Activated gamma-delta T cell treated with Interleukin-2 at 50 U/mL for 16 hours (primary cell): ENCODE results near the gene RELL1.
A peak's percentile ranks its signal among the peaks of the same experiment; 100 is the strongest.
"Not testable (repeated sequence)": the region's sequence is repeated elsewhere in the genome, so short reads cannot be mapped to it uniquely, and the experiment has no call there.

Experiments used
- DNase-seq: peaks from one replicate; pipeline ENCODE4 v3.0.0-alpha.2; 2020

Gene RELL1

DNA sequence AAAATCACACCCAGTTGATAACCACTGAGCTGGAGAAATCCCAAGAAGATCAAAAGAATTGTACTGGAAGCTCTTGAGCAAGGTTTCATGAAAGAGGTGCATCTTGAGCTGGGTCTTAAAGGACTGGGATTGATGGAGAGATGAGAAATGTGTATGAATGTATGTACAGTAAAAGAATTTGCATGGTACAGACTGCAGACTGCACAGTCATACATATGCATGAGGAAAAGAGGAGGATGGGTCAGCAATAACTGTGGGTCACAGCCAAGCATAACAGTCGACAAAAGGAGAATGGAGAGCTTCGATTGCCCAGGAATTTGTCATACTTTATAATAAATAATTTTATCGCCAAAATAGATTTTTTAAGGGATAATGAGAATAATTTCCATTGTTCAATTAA lies 4.8 kb upstream of the RELL1 start:
- DNase-seq = no peak

DNA sequence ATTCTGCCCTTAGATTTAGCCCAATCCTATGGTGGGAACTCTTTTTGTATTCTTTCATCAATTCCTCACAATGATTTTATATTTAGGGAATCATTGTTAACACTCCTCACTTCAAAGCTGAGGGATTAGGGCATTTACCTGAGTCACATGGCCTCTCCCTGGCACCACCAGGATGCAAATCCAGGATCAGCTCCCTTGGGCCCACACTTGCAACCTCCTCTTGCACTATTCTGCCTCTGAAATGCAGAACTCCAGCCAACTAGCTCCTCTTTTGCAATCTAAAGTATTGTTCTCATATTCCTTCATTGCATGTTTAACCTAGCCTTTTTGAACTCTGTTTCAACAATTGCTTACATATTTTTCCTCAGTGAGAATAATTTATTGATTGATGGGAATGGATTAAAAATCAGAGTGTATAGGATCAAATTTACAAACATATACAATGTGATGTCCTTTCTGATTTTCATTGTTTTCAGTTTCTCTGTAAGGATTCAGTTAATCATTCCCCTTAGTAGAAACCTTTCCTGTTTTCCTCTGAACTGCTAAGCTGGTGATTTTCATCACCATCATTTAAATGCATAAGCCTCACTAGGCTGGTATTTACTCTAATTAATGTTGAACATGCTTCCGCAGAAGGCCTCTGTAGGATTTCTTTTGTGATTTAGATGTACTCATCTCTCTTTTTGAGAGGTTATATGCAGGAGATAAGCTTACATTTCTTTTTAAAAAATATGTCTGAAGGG lies 3.3 kb upstream of the RELL1 start:
- no peak for DNase-seq

DNA sequence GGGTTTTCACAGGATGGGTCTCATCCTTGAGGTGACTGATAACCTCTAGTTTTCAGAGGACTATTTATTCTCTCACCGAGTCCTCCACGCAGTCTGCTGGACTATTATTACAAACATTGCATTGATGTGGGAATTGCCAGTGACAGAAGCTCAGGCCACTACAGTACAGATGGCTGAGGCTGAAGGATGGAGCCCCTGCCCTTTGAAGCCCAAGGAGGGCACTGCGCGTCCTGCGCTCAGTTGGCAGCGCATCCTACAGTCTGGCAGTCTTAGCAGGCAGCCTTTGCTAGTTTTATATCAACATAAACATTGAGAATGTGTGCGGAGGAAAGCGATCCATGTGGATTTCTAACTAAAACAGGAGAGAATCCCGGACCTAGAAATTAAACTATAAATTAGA lies 1.5 kb upstream of the RELL1 start:
- DNase-seq = no peak

DNA sequence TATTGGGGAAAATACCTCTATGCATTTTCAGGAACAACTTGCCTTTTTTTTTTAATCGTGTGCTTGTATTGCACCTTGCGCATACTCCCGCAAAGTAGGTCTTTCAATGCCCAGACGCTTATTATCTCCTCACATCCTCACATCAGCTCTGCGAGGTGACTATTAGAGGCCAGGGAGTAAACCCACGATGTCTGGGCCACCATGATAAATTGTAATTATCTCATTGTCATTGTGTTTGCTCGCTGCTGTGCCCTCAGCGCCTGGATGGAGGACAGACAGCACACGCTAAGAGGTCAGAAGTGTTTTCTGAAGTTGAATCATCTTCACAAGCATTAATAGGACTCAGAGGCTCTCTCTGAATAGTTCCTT lies 1.0 kb upstream of the RELL1 start:
- DNase-seq = no peak

DNA sequence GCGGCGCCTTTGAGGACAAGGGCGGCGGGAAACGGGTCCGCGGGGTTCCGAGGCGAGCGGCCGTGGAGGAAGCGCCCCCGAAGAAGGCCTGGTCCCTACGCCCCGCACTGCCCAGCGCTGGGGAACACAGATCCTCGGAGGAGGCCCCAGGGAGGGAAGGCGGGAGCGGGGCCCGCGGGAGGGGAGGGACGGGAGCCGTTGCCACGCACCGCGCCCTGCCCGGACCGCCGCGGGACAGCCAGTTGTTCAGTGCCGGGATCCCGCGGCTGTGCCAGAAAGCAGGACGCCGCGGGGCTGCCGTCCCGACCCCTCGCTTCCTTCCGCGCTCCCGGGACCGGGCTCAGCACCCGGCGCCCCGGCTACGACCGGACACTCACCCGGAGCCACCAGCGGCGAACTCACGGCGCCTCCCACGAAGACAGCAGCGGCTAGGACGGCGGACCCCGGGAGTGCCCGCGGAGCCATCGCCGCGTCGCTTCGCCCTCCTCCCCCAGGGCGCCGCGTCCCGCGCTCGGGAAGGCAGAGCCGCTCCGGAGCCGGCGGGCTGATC lies 278 bp downstream of the RELL1 start:
- peak; percentile 43 for DNase-seq

DNA sequence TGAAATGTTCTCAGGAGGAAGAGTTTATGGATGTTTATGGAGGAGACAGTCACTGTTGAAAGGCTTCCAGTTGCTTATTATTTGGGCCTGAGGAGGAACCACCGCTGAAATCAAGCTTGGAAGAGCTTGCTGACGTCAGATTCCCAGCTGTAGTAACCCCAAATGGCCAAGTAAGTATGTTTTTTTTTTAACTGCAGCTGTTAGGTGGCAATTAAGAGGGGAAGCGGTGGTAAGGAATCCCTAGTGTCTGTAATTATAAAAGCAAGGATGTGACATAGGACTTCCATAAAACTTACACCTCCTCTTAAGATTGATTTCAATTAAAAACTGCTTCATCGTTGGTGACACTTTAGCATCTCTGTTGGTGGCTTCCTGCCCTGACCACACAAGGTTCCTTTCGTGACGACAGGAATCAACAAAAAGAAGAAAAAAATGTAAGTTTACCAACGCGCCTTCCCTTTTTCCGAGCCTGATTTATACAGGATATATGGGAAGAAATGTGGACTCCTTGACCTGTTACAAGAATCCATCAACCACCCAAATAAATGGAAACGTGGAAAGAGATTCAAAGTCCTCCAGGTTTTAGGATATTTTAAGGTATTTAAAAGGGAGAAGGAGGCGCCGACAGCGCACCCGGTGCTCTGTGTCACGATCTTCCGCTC lies 884 bp downstream of the RELL1 start:
- DNase-seq = peak; percentile 43

DNA sequence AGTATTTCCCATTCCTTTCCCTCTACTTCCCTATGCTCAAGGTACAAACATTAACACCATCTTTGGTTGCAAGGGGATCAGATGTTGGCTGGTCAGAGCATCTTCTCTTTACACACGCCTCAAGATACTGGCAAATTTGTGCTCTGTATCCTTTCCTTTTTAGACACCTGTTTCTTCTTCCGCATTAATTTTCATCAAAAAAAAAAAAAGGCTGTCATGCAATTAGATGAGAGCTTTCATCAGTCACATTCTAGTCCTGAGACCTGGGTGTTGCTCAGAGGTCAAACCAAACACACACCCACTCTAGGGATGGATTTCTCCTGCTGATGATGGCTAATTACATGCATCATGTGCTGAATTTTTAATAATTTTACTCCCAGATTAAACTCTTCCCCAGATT lies 2.0 kb downstream of the RELL1 start:
- DNase-seq = no peak

DNA sequence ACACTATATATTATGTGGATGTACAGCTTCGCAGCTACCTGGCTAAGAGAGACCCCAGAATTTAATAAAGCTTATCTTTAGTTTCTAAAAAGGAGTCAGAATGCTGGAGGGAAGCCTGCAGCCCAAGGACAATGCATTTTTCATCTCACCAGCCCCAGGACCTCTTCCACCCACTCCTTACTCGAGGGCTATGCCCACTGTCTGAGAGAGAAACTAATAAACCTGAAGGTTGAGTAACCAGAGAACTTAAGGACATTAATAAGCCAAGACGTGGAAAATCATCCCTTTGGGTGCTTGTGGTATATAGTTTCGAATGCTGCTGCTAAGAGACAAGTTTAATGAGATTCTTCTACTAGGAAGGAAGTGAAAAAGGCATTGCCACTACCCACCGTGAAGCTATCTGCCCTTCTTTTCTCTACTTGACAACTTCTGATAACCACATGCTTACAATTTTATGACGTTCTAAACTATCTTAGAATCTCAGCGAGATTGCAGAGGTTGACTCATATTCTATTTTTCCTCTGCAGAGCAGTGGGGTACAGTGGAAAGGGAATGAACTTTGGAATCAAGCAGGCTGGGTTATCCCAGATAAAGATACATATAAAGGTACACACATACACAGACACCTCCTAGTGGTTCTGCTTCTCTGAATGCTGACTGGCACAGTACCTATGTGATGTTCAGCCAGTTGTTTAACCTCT lies 3.3 kb downstream of the RELL1 start:
- no peak for DNase-seq

DNA sequence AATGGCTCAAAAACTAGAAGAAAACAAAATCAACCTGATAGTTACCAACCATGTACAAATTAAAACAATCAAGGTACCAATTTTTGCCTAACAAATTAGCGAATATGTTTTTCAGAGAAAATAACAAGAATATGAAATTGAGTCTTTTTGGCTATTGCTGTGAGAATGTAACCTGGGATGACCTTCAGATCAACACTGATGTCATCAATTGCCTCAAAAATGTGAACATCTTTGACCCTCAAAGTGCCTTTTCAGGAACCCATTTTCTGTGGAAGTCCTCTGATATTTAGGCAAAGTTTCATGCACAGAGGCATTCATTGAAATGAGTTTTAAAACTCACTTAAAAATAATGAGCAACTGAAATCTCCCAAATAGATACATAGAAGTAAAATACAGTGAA lies 6.1 kb downstream of the RELL1 start:
- no peak for DNase-seq

DNA sequence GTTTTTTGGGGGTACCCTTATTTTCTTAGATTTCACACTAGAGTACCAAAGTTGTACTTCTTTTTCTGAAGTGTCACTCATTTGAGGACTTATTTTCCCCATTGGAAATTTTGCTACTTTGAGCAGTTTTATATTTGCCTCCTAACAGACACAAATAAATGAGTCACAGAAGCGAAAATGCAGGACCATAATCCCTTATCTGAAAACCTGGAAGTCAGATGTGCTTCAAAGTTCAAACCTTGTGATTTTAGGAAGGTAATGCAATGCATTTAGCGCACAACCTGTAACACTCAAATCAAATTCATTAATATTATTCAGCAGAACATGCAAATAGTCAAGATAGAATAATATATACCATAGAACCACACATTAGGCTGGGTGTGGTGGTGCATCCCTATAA lies 6.9 kb downstream of the RELL1 start:
- no peak for DNase-seq

DNA sequence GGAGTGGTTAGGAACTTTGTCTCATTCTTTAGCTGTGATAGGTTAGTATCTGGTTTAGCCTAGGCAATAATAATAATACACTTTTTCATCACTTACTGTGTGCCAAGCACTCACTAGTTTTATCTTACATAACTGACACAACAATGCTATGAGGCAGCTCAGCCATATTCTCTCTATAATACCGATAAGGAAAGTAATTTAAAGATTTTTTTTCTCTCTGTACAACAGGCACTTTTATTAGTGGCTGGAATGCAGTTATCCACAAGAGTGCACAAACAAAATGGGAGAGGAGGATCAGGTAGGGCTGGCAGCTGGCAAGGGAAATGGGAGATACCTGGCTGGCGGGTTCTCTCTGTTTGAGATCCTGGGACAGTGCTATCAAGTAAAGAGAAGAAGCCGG lies 7.6 kb downstream of the RELL1 start:
- DNase-seq = no peak

DNA sequence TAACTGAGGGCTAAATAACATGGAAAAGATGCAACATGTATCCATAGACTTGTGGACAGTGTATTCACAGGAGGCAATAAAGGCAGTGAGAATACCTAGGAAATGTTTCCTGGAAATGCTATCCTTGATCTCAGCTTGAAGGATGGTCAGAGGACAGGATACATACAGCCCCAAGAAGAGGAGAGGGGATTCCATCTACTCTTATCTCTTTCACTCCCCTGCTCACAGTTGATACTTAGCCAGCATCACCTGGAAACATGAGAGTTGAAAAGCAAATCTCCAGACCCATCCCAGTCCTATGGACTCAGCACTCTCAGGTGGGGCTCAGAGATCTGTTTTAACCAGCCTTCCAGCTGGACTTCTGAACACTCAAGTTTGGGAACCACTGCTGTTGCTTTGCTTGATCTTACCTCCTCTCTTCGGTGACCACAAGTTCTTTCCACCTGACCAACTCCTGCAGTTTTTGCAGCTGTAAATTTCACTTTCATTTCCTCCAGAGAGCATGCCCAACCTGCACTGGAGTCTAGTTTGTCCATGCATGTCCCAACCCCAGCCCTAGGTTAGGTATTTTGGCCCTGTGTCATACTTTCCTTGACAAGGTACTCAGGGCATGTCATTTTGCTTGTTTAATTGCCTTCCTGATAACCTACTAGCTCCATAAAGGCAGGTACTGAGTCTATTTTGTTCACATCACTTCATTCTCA lies 10.4 kb downstream of the RELL1 start:
- DNase-seq = no peak

DNA sequence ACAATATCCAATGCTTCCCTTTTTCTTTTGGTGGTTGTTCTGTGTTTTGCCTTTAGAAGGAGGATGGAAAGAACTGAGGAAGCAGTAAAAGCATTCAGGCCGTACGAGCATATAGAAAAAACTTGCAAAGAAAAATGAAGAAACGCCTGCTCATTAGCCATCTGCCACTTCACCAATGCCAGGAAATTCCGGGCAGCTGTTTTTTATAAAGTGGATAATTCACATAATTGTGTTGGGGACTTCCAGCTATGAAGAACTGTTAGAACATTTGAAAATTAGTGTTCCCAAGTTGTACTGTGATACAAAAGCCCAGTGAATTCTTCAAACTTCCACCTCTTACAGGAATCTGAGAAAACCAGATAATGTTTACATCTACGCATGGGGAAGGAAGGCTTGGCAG lies 11.7 kb downstream of the RELL1 start:
- DNase-seq = no peak

DNA sequence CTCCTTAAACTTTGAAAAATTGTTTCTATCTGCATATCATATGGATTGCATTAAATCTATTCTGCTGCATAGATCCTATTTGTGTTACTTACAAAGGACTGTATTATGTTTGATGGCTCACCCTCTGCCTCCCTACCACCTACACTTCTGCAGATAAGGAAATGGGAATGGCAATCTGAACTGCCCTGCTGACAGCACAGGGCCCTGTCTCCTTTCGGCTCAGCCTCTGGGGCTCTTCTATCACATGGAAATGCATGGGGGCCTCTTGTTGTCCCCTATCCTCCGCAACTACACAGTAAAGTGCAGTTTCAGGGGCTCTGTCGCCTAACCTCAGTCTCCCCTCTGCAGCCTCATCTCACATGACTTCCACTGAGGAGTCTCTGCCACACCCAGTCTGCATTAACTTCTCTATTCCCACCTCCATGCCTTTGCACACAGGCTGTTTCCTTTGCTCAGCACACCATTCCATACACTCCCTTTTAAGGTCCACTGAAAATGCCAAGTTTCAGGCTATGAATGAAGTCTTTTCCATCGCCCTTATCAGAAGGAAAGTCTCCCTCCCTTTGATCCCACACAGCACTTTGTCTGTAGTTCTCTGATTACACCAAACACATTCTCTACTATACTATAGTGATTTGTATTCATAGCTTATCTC lies 12.5 kb downstream of the RELL1 start:
- no peak for DNase-seq

DNA sequence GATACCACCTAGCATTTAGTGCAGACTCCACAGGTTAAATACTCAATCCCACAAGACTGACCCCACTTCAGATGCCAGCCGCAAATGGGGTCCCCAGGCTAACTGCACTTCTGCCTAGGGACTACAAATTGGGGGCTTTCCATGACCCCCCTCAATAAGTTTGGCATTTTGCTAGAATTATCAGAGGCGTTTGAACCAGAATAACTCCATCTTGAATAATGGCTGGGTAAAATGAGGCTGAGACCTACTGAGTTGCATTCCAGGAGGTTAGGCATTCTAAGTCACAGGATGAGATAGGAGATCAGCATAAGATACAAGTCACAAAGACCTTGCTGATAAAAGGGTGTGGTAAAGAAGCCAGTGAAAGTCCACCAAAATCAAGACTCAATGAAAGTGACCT lies 15.1 kb downstream of the RELL1 start:
- no peak for DNase-seq

DNA sequence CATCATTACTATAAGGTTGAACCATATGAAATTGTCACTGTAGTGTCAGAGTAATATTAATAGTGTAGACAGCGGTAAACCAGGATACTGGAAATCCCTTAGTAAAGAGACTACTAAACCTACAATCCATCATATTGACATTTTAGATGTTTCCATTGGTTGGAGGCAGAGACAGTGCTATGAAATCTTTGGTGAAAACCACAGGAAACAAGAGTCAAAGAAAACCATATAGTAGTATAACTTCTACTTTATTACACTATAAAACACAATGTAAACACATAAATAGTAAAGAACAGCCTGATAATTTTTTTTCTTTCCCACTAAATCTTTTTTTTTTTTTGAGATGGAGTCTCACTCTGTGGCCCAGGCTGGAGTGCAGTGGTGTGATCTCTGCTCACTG lies 15.9 kb downstream of the RELL1 start:
- no peak for DNase-seq

DNA sequence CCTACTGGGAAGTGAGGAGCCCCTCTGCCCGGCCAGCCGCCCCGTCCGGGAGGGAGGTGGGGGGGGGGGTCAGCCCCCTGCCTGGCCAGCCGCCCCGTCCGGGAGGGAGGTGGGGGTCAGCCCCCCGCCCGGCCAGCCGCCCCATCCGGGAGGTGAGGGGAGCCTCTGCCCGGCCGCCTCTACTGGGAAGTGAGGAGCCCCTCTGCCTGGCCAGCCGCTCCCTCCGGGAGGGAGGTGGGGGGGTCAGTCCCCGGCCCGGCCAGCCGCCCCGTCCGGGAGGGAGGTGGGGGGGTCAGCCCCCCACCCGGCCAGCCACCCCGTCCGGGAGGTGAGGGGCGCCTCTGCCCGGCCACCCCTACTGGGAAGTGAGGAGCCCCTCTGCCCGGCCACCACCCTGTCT lies 17.1 kb downstream of the RELL1 start:
- not testable (repeated sequence) for DNase-seq

DNA sequence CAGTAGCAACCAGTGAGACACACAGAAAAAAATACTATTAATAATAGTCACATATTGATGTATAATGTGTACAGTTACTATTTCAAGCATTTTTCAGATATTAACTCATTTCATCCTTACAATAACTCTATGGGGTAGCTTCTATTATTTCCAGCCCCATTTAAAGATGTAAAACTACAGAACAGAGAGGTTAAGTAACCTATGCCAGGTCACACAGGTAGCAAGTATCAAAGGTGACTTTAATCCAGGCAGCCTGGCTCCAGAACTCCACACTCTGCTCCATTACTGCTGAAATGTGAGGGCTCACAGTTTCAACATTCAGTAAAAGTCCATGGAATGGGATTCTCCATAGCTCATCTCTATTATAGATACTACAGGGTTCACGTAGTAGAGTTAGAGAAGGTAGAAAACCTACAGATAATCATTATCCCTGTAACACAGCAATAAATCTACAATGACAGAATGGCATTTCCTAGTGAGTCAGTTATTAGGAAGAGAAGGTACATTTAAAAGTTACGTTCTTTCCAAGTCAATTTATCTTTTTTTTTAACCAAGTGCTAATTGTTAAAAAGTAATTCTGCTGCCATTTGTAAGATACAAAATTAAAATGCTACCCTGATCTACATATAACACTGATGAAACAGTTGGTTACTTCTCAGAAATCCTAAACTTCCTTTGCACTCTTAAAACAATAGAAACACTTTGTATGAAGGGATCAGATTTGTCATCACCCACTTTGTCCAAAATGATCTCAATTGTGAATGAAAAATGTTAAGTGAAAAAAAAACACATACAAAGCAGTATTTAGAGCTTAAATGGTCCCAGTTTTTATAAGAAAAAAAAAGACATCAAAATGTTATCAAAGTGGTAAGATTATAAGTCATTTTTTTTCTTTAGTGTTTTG lies 18.7 kb downstream of the RELL1 start:
- DNase-seq = no peak

DNA sequence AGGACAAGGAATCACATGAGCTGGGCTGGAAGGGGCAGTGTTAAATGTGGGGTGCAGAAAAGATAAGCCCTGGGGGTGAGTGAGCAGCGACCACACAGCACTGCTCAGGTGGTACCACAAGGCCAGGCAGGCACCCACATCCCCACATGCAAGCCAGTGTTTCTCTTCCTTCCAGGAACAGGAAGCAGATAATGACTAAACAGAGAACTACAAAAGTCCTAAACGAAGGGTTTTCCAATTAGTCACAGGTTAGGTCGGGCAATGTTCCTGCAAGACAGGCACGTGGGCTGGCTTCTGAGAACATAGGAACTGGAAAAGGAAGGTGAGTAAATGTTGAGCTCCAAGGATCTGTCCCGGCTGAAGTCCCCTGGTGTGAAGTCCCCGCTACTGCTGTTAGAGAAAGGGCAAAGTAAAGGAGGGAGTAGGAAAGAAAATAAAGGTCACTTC lies 19.5 kb downstream of the RELL1 start:
- DNase-seq = no peak

DNA sequence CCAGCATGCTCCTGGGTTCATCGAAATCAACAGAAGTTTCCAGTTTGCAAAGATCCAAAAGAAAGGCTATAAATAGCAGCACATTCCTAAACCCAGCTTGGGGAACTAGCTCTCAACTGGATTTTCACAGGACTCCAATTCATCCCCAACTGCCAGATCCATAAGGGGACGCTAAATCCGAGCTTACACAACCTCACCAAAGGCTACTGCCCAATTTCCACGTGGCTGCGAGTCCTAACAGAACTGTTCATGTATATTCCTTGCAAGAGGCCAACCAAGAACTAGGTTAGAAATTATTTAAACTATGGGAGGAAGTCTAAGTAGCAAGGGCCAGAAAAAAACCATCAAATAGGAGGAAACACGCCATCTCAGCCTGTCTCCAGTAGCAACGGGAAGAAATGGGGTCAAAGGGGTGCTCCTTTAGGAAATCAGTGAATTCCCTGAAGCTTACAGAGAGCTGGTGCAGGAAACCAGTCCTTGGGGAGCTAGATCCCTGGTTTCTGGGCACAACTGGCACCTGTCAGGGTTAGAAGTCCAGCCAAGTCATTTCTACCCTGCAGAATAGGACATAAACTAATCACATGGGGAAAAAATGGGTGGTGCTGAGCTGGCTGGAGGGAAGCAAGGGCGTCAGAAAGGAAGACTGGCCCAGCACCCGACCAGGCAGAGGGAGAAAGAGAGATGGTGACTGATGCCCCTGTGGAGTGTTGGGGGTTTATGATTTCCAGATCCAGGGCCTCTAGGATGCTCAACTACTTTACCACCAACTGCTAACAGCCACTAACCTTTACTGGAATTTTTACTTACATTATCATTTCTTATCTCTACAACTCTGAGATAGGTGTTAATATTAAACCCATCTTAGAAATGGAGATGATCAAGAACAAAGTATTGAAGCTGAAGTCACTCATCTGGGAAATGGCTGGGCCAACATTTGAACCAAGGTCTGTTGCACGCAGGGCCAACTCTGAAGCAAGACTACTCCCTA lies 20.5 kb downstream of the RELL1 start:
- DNase-seq = no peak
